ENCODE measurements around the gene GSC2. TPM values are rescaled to one million over a fixed set of nuclear protein-coding genes. Genes with fewer than 3 reads are reported as not detected.
A peak's percentile ranks its signal among the peaks of the same experiment; 100 is the strongest.

GSC2 gene
- total RNA-seq, 2 experiments from 2014 or later, result not detected

DNA sequence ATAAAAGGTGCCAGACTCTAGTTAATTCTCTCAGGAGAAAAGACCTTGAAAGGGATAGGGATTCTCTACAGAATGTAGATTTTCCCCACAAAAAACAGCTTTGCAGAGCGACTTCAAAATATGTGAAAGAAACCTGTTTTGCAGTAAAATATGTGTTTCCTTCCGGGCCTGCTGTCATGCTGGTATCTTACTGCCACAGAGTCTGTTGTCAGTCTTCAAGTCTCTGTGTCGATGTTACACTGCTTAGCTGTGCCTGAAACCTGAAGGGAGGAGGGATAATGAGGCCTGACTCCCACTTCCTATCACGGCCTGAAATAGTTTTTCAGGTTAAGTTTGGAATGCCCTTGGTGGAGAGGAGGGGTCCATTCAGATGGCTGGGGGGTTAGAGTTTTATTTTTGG is 26.2 kb downstream of the GSC2 start:
- POLR2A ChIA-PET, result no interaction called here
- no peak for ATAC-seq (ENCODE audit: poor library complexity)
- no peaks in the 10 kb centered on the region for H3K27me3 Mint-ChIP-seq

GRCh38 chr22:19122752-19123492 is 27.2 kb downstream of the GSC2 start:
- ChIA-PET POLR2A (interaction anchor here (1.0 to 5.4 kb wide), 7 partner anchors 11 to 357 kb away, joined by 3 to 79 read pairs (median 4); partner anchors contain the start of genes CDC45, ESS2, HIRA and MRPL40), CTCF (interaction anchor here (1.5 to 2.5 kb wide), 2 partner anchors 12 to 22 kb away, joined by 3 to 19 read pairs; no protein-coding TSS in a partner anchor)
- intact Hi-C loops (cut with DNase I, micrococcal nuclease), result loop anchor here (1.0 to 5.0 kb wide), 6 partner anchors 14 to 994 kb away; partner anchors contain the start of genes CDC45 (in 1 of the 2), CLTCL1 (in 1 of the 2), ESS2 (in 1 of the 2) and RANBP1 (in 1 of the 2)
- no peak for DNase-seq
- Mint-ChIP-seq H3K27ac (peak overlapping the region; percentile 79), H3K27me3 (no peaks in the 10 kb centered on the region), H3K4me1 (ENCODE audit: low read depth) (peaks cover 45% of the 10 kb centered on the region), H3K9me3 (no peaks in the 10 kb centered on the region), H3K4me3 (peak overlapping the region; percentile 91), H3K36me3 (ENCODE audit: low read depth) (peaks cover 12% of the 10 kb centered on the region)
- ATAC-seq (ENCODE audit: poor library complexity), result no peak
- TF ChIP-seq, protein P1, sequence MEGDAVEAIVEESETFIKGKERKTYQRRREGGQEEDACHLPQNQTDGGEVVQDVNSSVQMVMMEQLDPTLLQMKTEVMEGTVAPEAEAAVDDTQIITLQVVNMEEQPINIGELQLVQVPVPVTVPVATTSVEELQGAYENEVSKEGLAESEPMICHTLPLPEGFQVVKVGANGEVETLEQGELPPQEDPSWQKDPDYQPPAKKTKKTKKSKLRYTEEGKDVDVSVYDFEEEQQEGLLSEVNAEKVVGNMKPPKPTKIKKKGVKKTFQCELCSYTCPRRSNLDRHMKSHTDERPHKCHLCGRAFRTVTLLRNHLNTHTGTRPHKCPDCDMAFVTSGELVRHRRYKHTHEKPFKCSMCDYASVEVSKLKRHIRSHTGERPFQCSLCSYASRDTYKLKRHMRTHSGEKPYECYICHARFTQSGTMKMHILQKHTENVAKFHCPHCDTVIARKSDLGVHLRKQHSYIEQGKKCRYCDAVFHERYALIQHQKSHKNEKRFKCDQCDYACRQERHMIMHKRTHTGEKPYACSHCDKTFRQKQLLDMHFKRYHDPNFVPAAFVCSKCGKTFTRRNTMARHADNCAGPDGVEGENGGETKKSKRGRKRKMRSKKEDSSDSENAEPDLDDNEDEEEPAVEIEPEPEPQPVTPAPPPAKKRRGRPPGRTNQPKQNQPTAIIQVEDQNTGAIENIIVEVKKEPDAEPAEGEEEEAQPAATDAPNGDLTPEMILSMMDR (IDR thresholded peaks at IDR 0.05), result no peak
- H3K36me3 ChIP-seq (ENCODE audit: insufficient read depth, low read length), result peaks cover 6% of the 10 kb centered on the region
- H3K4me3 ChIP-seq (ENCODE audit: low read length), result peak overlapping the region; percentile 59
- H3K4me1 ChIP-seq (ENCODE audit: insufficient read depth, low read length), result peaks cover 45% of the 10 kb centered on the region
- H3K27me3 ChIP-seq (ENCODE audit: control insufficient read depth in 1 of 2, insufficient read depth in 2 of 2, low read length in 2 of 2), result no peaks in the 10 kb centered on the region
- no peak overlapping the region for H3K27ac ChIP-seq (ENCODE audit: low read depth in 1 of 2, low read length in 2 of 2)
- H3K9me3 ChIP-seq (ENCODE audit: control insufficient read depth in 1 of 2, insufficient read depth in 1 of 2, low read length in 2 of 2), result no peaks in the 10 kb centered on the region

More for the DNA sequence above, 26.2 kb downstream of the GSC2 start:
- Mint-ChIP-seq H3K4me1 (ENCODE audit: low read depth) (peaks cover 36% of the 10 kb centered on the region), H3K27ac (no peak overlapping the region), H3K36me3 (ENCODE audit: low read depth) (peaks cover 12% of the 10 kb centered on the region), H3K9me3 (no peaks in the 10 kb centered on the region), H3K4me3 (peak overlapping the region; percentile 34)
- no peak for DNase-seq
- Histone ChIP-seq H3K4me1 (ENCODE audit: insufficient read depth, low read length) (peaks cover 35% of the 10 kb centered on the region), H3K27ac (ENCODE audit: low read depth in 1 of 2, low read length in 2 of 2) (no peak overlapping the region), H3K27me3 (ENCODE audit: control insufficient read depth in 1 of 2, insufficient read depth in 2 of 2, low read length in 2 of 2) (no peaks in the 10 kb centered on the region), H3K4me3 (ENCODE audit: low read length) (no peak overlapping the region), H3K9me3 (ENCODE audit: control insufficient read depth in 1 of 2, insufficient read depth in 1 of 2, low read length in 2 of 2) (no peaks in the 10 kb centered on the region), H3K36me3 (ENCODE audit: insufficient read depth, low read length) (no peaks in the 10 kb centered on the region)
- CTCF ChIA-PET, result interaction anchor here (0.7 kb wide), 1 partner anchor 8 kb away, joined by 3 read pairs; no protein-coding TSS in a partner anchor
- TF ChIP-seq, protein P1 (IDR thresholded peaks at IDR 0.05), result no peak
- intact Hi-C loops (cut with DNase I, micrococcal nuclease), result loop anchor here in 1 of 2 experiments (2.0 to 5.0 kb wide), 2 partner anchors 55 to 993 kb away; partner anchors contain the start of genes RANBP1, SLC25A1 and TRMT2A

DNA sequence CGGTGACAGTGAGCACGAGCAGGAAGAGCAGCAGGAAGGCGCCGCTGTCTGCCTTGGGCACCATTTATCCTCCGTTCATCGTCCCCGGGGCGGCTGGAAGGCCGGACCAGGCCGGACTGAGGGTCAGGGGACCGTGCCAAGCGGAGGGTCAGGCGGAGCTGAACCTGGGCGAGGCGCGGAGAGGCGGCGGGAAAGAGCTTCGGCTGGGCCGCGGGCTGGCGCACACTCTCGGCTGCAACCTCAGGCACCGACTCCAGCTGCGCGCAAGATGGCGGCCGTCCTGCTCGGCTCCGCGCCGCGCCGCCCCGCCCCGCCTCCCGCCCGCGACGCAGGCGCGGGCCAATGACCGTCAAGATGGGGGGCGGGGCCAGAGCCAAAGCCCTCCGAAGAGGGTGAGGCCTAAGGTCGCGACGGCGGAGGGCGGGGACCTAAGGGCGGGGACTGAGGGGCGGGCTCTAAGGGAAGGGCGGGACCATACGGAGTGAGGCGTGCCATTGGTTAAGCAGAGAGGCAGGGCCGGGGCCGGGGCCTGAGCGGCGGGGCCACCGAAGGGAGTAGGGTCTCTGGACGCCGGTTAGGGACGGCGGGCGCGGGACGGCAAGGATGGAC is 27.8 kb downstream of the GSC2 start, which contains the start of gene DGCR2:
Gene DGCR2 (minus strand): TSS at position 270 of the 609 bp plus-strand sequence. CDS start 206 bp downstream, at position 64.
- peak within 1 kb of the TSS; percentile 95 for H3K4me3 ChIP-seq (ENCODE audit: low read length)

More for the DNA sequence above, 27.8 kb downstream of the GSC2 start, which contains the start of gene DGCR2:
- H3K9me3 ChIP-seq (ENCODE audit: control insufficient read depth in 1 of 2, insufficient read depth in 1 of 2, low read length in 2 of 2), result no peaks in the 10 kb centered on the region
- H3K4me1 ChIP-seq (ENCODE audit: insufficient read depth, low read length), result peaks cover 52% of the 10 kb centered on the region
- peak; percentile 97 for ATAC-seq (ENCODE audit: poor library complexity)
- TF ChIP-seq, protein P1 (IDR thresholded peaks at IDR 0.05), result no peak
- H3K9me3 Mint-ChIP-seq, result no peaks in the 10 kb centered on the region
- H3K4me1 Mint-ChIP-seq (ENCODE audit: low read depth), result peaks cover 52% of the 10 kb centered on the region
- H3K27me3 Mint-ChIP-seq, result no peaks in the 10 kb centered on the region
- intact Hi-C loops (cut with DNase I, micrococcal nuclease), result loop anchor here (1.0 to 5.0 kb wide), 6 partner anchors 13 to 995 kb away; partner anchors contain the start of genes CDC45 (in 1 of the 2), CLTCL1 (in 1 of the 2), ESS2 (in 1 of the 2) and RANBP1 (in 1 of the 2)
- H3K27ac ChIP-seq (ENCODE audit: low read depth in 1 of 2, low read length in 2 of 2), result peak within 1 kb of the TSS in 1 of 2 donors; percentile 73
- CTCF ChIA-PET, result interaction anchor here (0.7 to 2.5 kb wide), 3 partner anchors 12 to 23 kb away, joined by 3 to 19 read pairs (median 3); no protein-coding TSS in a partner anchor
- peak; percentile 95 to 99 (median 96) for DNase-seq
- no peaks in the 10 kb centered on the region for H3K27me3 ChIP-seq (ENCODE audit: control insufficient read depth in 1 of 2, insufficient read depth in 2 of 2, low read length in 2 of 2)
- H3K27ac Mint-ChIP-seq, result peak within 1 kb of the TSS; percentile 87
- peak within 1 kb of the TSS; percentile 94 for H3K4me3 Mint-ChIP-seq
- POLR2A ChIA-PET, result interaction anchor here (0.6 to 5.4 kb wide), 9 partner anchors 11 to 358 kb away, joined by 3 to 79 read pairs (median 4); partner anchors contain the start of genes CDC45, ESS2, HIRA and MRPL40
- peaks cover 15% of the 10 kb centered on the region for H3K36me3 Mint-ChIP-seq (ENCODE audit: low read depth)
- peaks cover 11% of the 10 kb centered on the region for H3K36me3 ChIP-seq (ENCODE audit: insufficient read depth, low read length)

Data from CD4-positive, alpha-beta T cell (primary cell).